Left lung (tissue), 10 donors: ENCODE results near the gene ITGA1. TPM values are rescaled to one million over a fixed set of nuclear protein-coding genes. Genes with fewer than 3 reads are reported as not detected.

Experiments used
- ATAC-seq: fragments of 200-7000 bp; cut with Tn5 transposase; one replicate; pipeline ENCODE4 v1.9.1; 2020; ENCODE audit warnings: moderate library complexity
- DNase-seq, 4 donors: peaks; one replicate each; pipeline ENCODE4 v3.0.0-alpha.2; 2013 to 2020
- H3K27ac ChIP-seq, 2 donors: fragments of 200-600 bp; sonication (generic) in 1 of 2; one replicate each; pipeline versions ENCODE4 v1.5.0 to v1.8.0; 2020 to 2021
- H3K27me3 ChIP-seq, 2 donors: fragments of 200-600 bp; sonication (generic) in 1 of 2; one replicate each; pipeline versions ENCODE4 v1.5.0 to v1.8.0; 2020 to 2021
- H3K36me3 ChIP-seq, 2 donors: fragments of 200-600 bp; sonication (generic) in 1 of 2; one replicate each; pipeline versions ENCODE4 v1.5.0 to v1.8.0; 2020 to 2021
- H3K4me1 ChIP-seq, 2 donors: fragments of 200-600 bp; one replicate each; pipeline ENCODE4 v1.8.0; 2021
- H3K4me3 ChIP-seq, 2 donors: fragments of 200-600 bp; sonication (generic) in 1 of 2; one replicate each; pipeline versions ENCODE4 v1.5.0 to v1.8.0; 2020 to 2021; ENCODE audit warnings: mild to moderate bottlenecking in 1 of 2
- H3K9me3 ChIP-seq, 2 donors: fragments of 200-600 bp; sonication (generic) in 1 of 2; one replicate each; pipeline versions ENCODE4 v1.5.0 to v1.8.0; 2020 to 2021
- CTCF ChIP-seq, 2 donors: fragments of 200-600 bp; sonication (generic) in 1 of 2; IDR thresholded peaks; one replicate each; pipeline versions ENCODE4 v1.5.0 to v1.8.0; 2021; ENCODE audit warnings: antibody characterized with exemption in 2 of 2
- intact Hi-C, 2 donors: fragments of 100-400 bp; cut with DNase I; formaldehyde crosslinking; loops; one replicate each; pipeline versions ENCODE4 v1.11.2 to v1.14.2; 2022
- polyA plus RNA-seq, 6 donors: library from polyadenylated mRNA; unstranded; fragments of 120-200 nt; gene quantifications; one replicate each; pipeline ENCODE4 v1.2.1, GENCODE V29; 2013; ENCODE audit not compliant: insufficient read length in 6 of 6
- total RNA-seq, 2 donors: library from RNA; stranded (reverse); fragmentation: NEBNext Ultra II Directional; extraction: Animal tissue kit (Norgen Biotek cat#: 25700); gene quantifications; one replicate each; pipeline ENCODE4 v1.2.1, GENCODE V29; 2021
- donor health status: DM: no; HTN: yes; CAD: no.
- donor health status: DM: no; HTN: no; CAD: no.

Gene ITGA1
- total and polyA plus RNA-seq, 8 donors, result 67.8 to 127 (median 88.2) TPM

- no peak overlapping the region for H3K4me3 ChIP-seq
- H3K36me3 ChIP-seq, result no peaks in the 10 kb centered on the region
- no peaks in the 10 kb centered on the region for H3K27me3 ChIP-seq
- ATAC-seq (no peak), DNase-seq (no peak)
- no peaks in the 10 kb centered on the region for H3K9me3 ChIP-seq
- TF ChIP-seq CTCF (IDR thresholded peaks at IDR 0.05), result no peak
- intact Hi-C loops, result no loop called here
- H3K27ac ChIP-seq, result peak overlapping the region in 1 of 2 donors; percentile 6
- peaks cover 0 to 4% of the 10 kb centered on the region in 2 donors for H3K4me1 ChIP-seq
Measured at GRCh38 chr5:52771343-52772039, 16.2 kb upstream of the ITGA1 start.

- H3K27me3 ChIP-seq, result no peaks in the 10 kb centered on the region
- no peak overlapping the region for H3K4me3 ChIP-seq
- H3K9me3 ChIP-seq, result no peaks in the 10 kb centered on the region
- H3K36me3 ChIP-seq, result no peaks in the 10 kb centered on the region
- H3K27ac ChIP-seq, result no peak overlapping the region
- TF ChIP-seq CTCF (IDR thresholded peaks at IDR 0.05), result no peak
- intact Hi-C loops, result no loop called here
- ATAC-seq (no peak), DNase-seq (no peak)
- H3K4me1 ChIP-seq, result peaks cover 0 to 4% of the 10 kb centered on the region in 2 donors
Measured at GRCh38 chr5:52772668-52773067, 15.0 kb upstream of the ITGA1 start.

- Histone ChIP-seq H3K4me1 (peaks cover 0 to 4% of the 10 kb centered on the region in 2 donors), H3K9me3 (no peaks in the 10 kb centered on the region), H3K27me3 (no peaks in the 10 kb centered on the region), H3K27ac (peak overlapping the region; percentile 3 to 28), H3K36me3 (no peaks in the 10 kb centered on the region), H3K4me3 (no peak overlapping the region)
- ATAC-seq, result no peak
- intact Hi-C loops, result no loop called here
- no peak for TF ChIP-seq CTCF (IDR thresholded peaks at IDR 0.05)
- DNase-seq, result no peak
Measured at GRCh38 chr5:52773342-52773741, 14.4 kb upstream of the ITGA1 start.

GRCh38 chr5:52774005-52774410 lies 13.7 kb upstream of the ITGA1 start:
- TF ChIP-seq CTCF (IDR thresholded peaks at IDR 0.05), result no peak
- Histone ChIP-seq H3K4me3 (no peak overlapping the region), H3K27me3 (no peaks in the 10 kb centered on the region), H3K9me3 (no peaks in the 10 kb centered on the region), H3K36me3 (no peaks in the 10 kb centered on the region), H3K27ac (peak overlapping the region; percentile 3 to 28), H3K4me1 (peaks cover 0 to 4% of the 10 kb centered on the region in 2 donors)
- intact Hi-C loops, result no loop called here
- DNase-seq (no peak), ATAC-seq (peak; percentile 44)

- Histone ChIP-seq H3K27me3 (no peaks in the 10 kb centered on the region), H3K36me3 (no peaks in the 10 kb centered on the region), H3K4me1 (peaks cover 0 to 4% of the 10 kb centered on the region in 2 donors), H3K9me3 (no peaks in the 10 kb centered on the region), H3K4me3 (no peak overlapping the region), H3K27ac (no peak overlapping the region)
- TF ChIP-seq CTCF (IDR thresholded peaks at IDR 0.05), result no peak
- DNase-seq (no peak), ATAC-seq (no peak)
- intact Hi-C loops, result no loop called here
Measured at GRCh38 chr5:52776116-52776515, 11.6 kb upstream of the ITGA1 start.
